HCT116 (cell line): ENCODE data around the gene PAQR6. TPM values are rescaled to one million over a fixed set of nuclear protein-coding genes. Genes with fewer than 3 reads are reported as not detected.

ENCODE experiments used
- ATAC-seq: fragments of 200-7000 bp; cut with Tn5 transposase; 2 replicates; pipeline ENCODE4 v1.9.1; 2020; ENCODE audit warnings: mild to moderate bottlenecking, moderate library complexity
- BruUV-seq: library from RNA; stranded (reverse); fragments of 400-500 nt; replicated peaks from 2 replicates; lab custom pipeline; 2021; lab: Mats Ljungman, UMichigan
- CTCF ChIA-PET: fragments of 300-600 bp; sonication (Branson Sonifier 250); formaldehyde crosslinking; loops from one replicate; lab custom pipeline; 2021; ENCODE audit warnings: antibody characterized with exemption; lab: Charles Lee
- POLR2A ChIA-PET: fragments of 300-600, 350-600 bp; sonication (Branson Sonifier 250); formaldehyde crosslinking; loops from one replicate; lab custom pipeline; 2021; ENCODE audit warnings: antibody characterized with exemption; lab: Charles Lee
- RAD21 ChIA-PET, 2 experiments: fragments of 300-600 bp; sonication (Branson Sonifier 250); formaldehyde crosslinking; loops; one replicate each; lab custom pipeline; 2023; ENCODE audit warnings: low total read pairs in 2 of 2; ENCODE audit not compliant: uncharacterized antibody in 2 of 2, unreplicated experiment in 2 of 2, low non-redundant PET in 1 of 2; lab: Charles Lee
- DNase-seq: peaks from one replicate; pipeline ENCODE4 v3.0.0-alpha.2; 2010; ENCODE audit warnings: low read depth, low spot score
- H2AFZ ChIP-seq: fragments of 200-600 bp; shearing (Covaris generic), sonication (generic); 2 replicates; pipeline ENCODE4 v1.6.1; 2017; ENCODE audit warnings: low read depth, mixed run types, mixed read lengths, antibody characterized with exemption, low read length; ENCODE audit not compliant: poor library complexity, severe bottlenecking
- H3K27ac ChIP-seq: 2 replicates; pipeline ENCODE4 v1.5.1; 2012; ENCODE audit warnings: low read depth, low read length
- H3K27me3 ChIP-seq: fragments of 200-600 bp; sonication (generic); 2 replicates; pipeline ENCODE4 v1.6.1; 2016; ENCODE audit warnings: mixed run types, low read length, mixed read lengths; ENCODE audit not compliant: insufficient read depth
- H3K36me3 ChIP-seq, 2 experiments: fragments of 200-500 bp in 1 of 2; fragments of 200-600 bp in 1 of 2; sonication (Bioruptor generic) in 1 of 2; sonication (generic) in 1 of 2; 2 replicates each; pipeline versions ENCODE4 v1.5.1 to v1.6.1; 2014 to 2016; ENCODE audit warnings: low read length in 2 of 2, inconsistent platforms in 1 of 2, mixed read lengths in 1 of 2, mixed run types in 1 of 2; ENCODE audit not compliant: insufficient read depth in 2 of 2, control insufficient read depth in 1 of 2
- H3K4me1 ChIP-seq, 2 experiments: fragments of 200-600 bp in 1 of 2; sonication (generic) in 1 of 2; 2 replicates each; pipeline versions ENCODE4 v1.5.1 to v1.6.1; 2012 to 2017; ENCODE audit warnings: low read length in 2 of 2, inconsistent platforms in 1 of 2, mild to moderate bottlenecking in 1 of 2, mixed read lengths in 1 of 2, mixed run types in 1 of 2, moderate library complexity in 1 of 2; ENCODE audit not compliant: insufficient read depth in 2 of 2, control insufficient read depth in 1 of 2
- H3K4me2 ChIP-seq: fragments of 200-600 bp; sonication (generic); 2 replicates; pipeline ENCODE4 v1.6.1; 2017; ENCODE audit warnings: mixed run types, low read length, mixed read lengths
- H3K4me3 ChIP-seq, 2 experiments: fragments of 200-600 bp in 1 of 2; sonication (generic) in 1 of 2; replicated peaks in 1 of 2; 2 replicates each; pipeline ENCODE4 v1.5.1; 2011 to 2016; ENCODE audit warnings: low read length in 2 of 2, control low read depth in 1 of 2, low read depth in 1 of 2, mild to moderate bottlenecking in 1 of 2, mixed read lengths in 1 of 2, mixed run types in 1 of 2
- H3K79me2 ChIP-seq: fragments of 200-600 bp; sonication (generic); 2 replicates; pipeline ENCODE4 v1.6.1; 2017; ENCODE audit warnings: mild to moderate bottlenecking, mixed run types, low read length, moderate library complexity, mixed read lengths; ENCODE audit not compliant: insufficient read depth
- H3K9ac ChIP-seq: fragments of 200-600 bp; sonication (generic); 2 replicates; pipeline ENCODE4 v1.6.1; 2016; ENCODE audit warnings: low read length, mixed read lengths
- H3K9me2 ChIP-seq: fragments of 200-600 bp; sonication (generic), shearing (Covaris generic); 2 replicates; pipeline ENCODE4 v1.6.1; 2017; ENCODE audit warnings: mixed run types, mild to moderate bottlenecking, moderate library complexity; ENCODE audit not compliant: insufficient read depth
- H3K9me3 ChIP-seq, 2 experiments: fragments of 200-500 bp in 1 of 2; fragments of 200-600 bp in 1 of 2; sonication (Bioruptor generic) in 1 of 2; sonication (generic) in 1 of 2; 2 replicates each; pipeline ENCODE4 v1.6.1; 2014 to 2017; ENCODE audit warnings: low read length in 2 of 2, mixed read lengths in 2 of 2, inconsistent platforms in 1 of 2, low read depth in 1 of 2, mild to moderate bottlenecking in 1 of 2, mixed run types in 1 of 2, moderate library complexity in 1 of 2; ENCODE audit not compliant: control insufficient read depth in 1 of 2, insufficient read depth in 1 of 2
- H4K20me1 ChIP-seq: fragments of 200-600 bp; sonication (generic), shearing (Covaris generic); 2 replicates; pipeline ENCODE4 v1.6.1; 2017; ENCODE audit warnings: mixed run types, mild to moderate bottlenecking, moderate library complexity; ENCODE audit not compliant: insufficient read depth
- CEBPB ChIP-seq: IDR thresholded peaks from 2 replicates; pipeline ENCODE4 v1.6.1; 2012; ENCODE audit warnings: low read depth
- CTCF ChIP-seq, 3 experiments: fragments of 200-600 bp in 1 of 3; sonication (generic) in 1 of 3; IDR thresholded peaks in 2 of 3; conservative IDR thresholded peaks in 1 of 3; 2 replicates each; pipeline ENCODE4 v1.5.1; 2012 to 2017; ENCODE audit warnings: low read depth in 2 of 3, low read length in 2 of 3, antibody characterized with exemption in 1 of 3, borderline replicate concordance in 1 of 3, control low read depth in 1 of 3, mild to moderate bottlenecking in 1 of 3, mixed read lengths in 1 of 3, mixed run types in 1 of 3, moderate library complexity in 1 of 3; ENCODE audit not compliant: insufficient read depth in 1 of 3
- ELF1 ChIP-seq: IDR thresholded peaks from 2 replicates; pipeline ENCODE4 v1.6.1; 2012; ENCODE audit warnings: low read depth, borderline replicate concordance
- EZH2 ChIP-seq: fragments of 200-600 bp; sonication (generic); IDR thresholded peaks from 2 replicates; pipeline ENCODE4 v1.6.1; 2017; ENCODE audit warnings: antibody characterized with exemption, mixed run types
- EZH2phosphoT487 ChIP-seq: fragments of 200-600 bp; IDR thresholded peaks from 2 replicates; pipeline ENCODE4 v1.6.1; 2018; ENCODE audit warnings: antibody characterized with exemption, borderline replicate concordance
- JUND ChIP-seq: IDR thresholded peaks from 2 replicates; pipeline ENCODE4 v1.6.1; 2012
- POLR2A ChIP-seq: IDR thresholded peaks from 2 replicates; pipeline ENCODE4 v1.7.0; 2011; ENCODE audit warnings: borderline replicate concordance; ENCODE audit not compliant: insufficient read depth, insufficient read length; ENCODE audit errors: extremely low read depth
- RAD21 ChIP-seq: IDR thresholded peaks from 2 replicates; pipeline ENCODE4 v1.6.1; 2012; ENCODE audit warnings: low read depth, mild to moderate bottlenecking
- SIN3A ChIP-seq: IDR thresholded peaks from 2 replicates; pipeline ENCODE4 v1.6.1; 2012; ENCODE audit warnings: low read depth
- TCF7L2 ChIP-seq: IDR thresholded peaks from 2 replicates; pipeline ENCODE4 v1.7.0; 2011; ENCODE audit warnings: borderline replicate concordance, inconsistent platforms; ENCODE audit not compliant: insufficient read depth, insufficient read length; ENCODE audit errors: extremely low read depth
- YY1 ChIP-seq: IDR thresholded peaks from 2 replicates; pipeline ENCODE4 v1.6.1; 2011; ENCODE audit warnings: low read length, low read depth, moderate library complexity, mild to moderate bottlenecking; ENCODE audit not compliant: insufficient replicate concordance; ENCODE audit errors: extremely low read depth
- ZFX ChIP-seq: fragments of 450-650 bp; IDR thresholded peaks from 2 replicates; pipeline ENCODE4 v1.6.1; 2017
- ZNF274 ChIP-seq: fragments of 200-500 bp; sonication (Bioruptor generic); IDR thresholded peaks from 2 replicates; pipeline ENCODE4 v1.6.1; 2014; ENCODE audit warnings: mild to moderate bottlenecking, low read depth, low read length, inconsistent platforms
- intact Hi-C: fragments of 100-400 bp; cut with micrococcal nuclease; formaldehyde crosslinking; loops from 2 replicates; pipeline ENCODE4 v1.10.0; 2022
- total RNA-seq: library from RNA; stranded (reverse); gene quantifications from one replicate; pipeline ENCODE4 v1.2.1, GENCODE V29; 2021; ENCODE audit not compliant: unreplicated experiment

PAQR6 gene
- total RNA-seq, 1 experiment from 2014 or later, result 10.9 TPM

DNA sequence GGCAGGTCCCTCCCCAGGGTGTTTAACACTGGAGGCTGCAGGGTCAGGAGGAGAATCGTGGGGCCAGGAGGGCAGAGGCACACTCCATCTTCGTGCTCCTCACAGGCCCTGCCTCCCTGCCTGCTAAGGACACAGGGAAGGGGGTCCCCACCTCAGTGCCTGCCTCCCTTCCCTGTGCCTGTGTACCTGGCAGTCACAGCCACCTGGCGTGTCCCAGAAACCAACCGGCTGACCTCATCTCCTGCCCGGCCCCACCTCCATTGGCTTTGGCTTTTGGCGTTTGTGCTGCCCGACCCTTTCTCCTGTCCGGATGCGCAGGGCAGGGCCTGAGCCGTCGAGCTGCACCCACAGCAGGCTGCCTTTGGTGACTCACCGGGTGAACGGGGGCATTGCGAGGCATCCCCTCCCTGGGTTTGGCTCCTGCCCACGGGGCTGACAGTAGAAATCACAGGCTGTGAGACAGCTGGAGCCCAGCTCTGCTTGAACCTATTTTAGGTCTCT lies 6.5 kb downstream of the PAQR6 start:
- no peak for DNase-seq
- RAD21 ChIA-PET, result no interaction called here
- Histone ChIP-seq H3K36me3 (peaks cover 0 to 8% of the 10 kb centered on the region in 2 experiments; a peak in 1 of 4 replicates), H2AFZ (no peak overlapping the region), H3K9me3 (no peaks in the 10 kb centered on the region), H3K4me2 (peak overlapping the region; percentile 32; the same call in 1 of the 2 replicates), H4K20me1 (no peaks in the 10 kb centered on the region), H3K27ac (no peak overlapping the region), H3K4me1 (peaks cover 6 to 12% of the 10 kb centered on the region in 2 experiments; a peak in 3 of 4 replicates), H3K9me2 (no peaks in the 10 kb centered on the region), H3K9ac (no peak overlapping the region), H3K27me3 (no peaks in the 10 kb centered on the region), H3K4me3 (no peak overlapping the region), H3K79me2 (no peaks in the 10 kb centered on the region)
- ATAC-seq, result peak; percentile 52
- BruUV-seq, result no TSS peak
- intact Hi-C loops, result no loop called here
- POLR2A ChIA-PET, result no interaction called here
- TF ChIP-seq RAD21 (no peak), EZH2 (no peak), POLR2A (no peak), YY1 (no peak), SIN3A (no peak)
- CTCF ChIA-PET, result no interaction called here

- Histone ChIP-seq H3K9me2 (no peaks in the 10 kb centered on the region), H3K4me2 (no peak overlapping the region), H3K79me2 (no peaks in the 10 kb centered on the region), H2AFZ (no peak overlapping the region), H3K27ac (no peak overlapping the region), H3K4me1 (peaks cover 10 to 21% of the 10 kb centered on the region in 2 experiments), H3K36me3 (peaks cover 0 to 11% of the 10 kb centered on the region in 2 experiments; a peak in 2 of 4 replicates), H3K9ac (no peak overlapping the region), H3K4me3 (no peak overlapping the region), H3K9me3 (no peaks in the 10 kb centered on the region), H4K20me1 (no peaks in the 10 kb centered on the region), H3K27me3 (no peaks in the 10 kb centered on the region)
- intact Hi-C loops, result no loop called here
- DNase-seq, result no peak
- ChIA-PET CTCF (interaction anchor here (0.6 kb wide), 1 partner anchor 13 kb away, joined by 4 read pairs; no protein-coding TSS in a partner anchor), RAD21 (no interaction called here), POLR2A (no interaction called here)
- ATAC-seq, result no peak
- TF ChIP-seq TCF7L2 (no peak), JUND (no peak), YY1 (no peak), ELF1 (no peak), EZH2 (no peak), CTCF (IDR thresholded peaks at IDR 0.05 in 2 of 3, conservative IDR thresholded peaks at IDR 0.05 in 1 of 3; ENCODE audit: borderline replicate concordance in 1 of 3, insufficient read depth in 1 of 3, low read depth in 2 of 3, low read length in 2 of 3) (no peak), EZH2phosphoT487 (no peak), CEBPB (no peak), ZNF274 (no peak), ZFX (no peak)
- no TSS peak for BruUV-seq
Observed at GRCh38 chr1:156238248-156238647, 9.6 kb downstream of the PAQR6 start.
